Activated naive CD4-positive, alpha-beta T cell treated with anti-CD3 and anti-CD28 coated beads, Interleukin-2, amount 50 U/mL, for 72 hours (primary cell): ENCODE results near the gene BABAM1. TPM values are rescaled to one million over a fixed set of nuclear protein-coding genes. Genes with fewer than 3 reads are reported as not detected.
A peak's percentile ranks its signal among the peaks of the same experiment; 100 is the strongest.
"Not testable (repeated sequence)": the region's sequence is repeated elsewhere in the genome, so short reads cannot be mapped to it uniquely, and the experiment has no call there.

Experiments used
- ATAC-seq, 2 donors: fragments of 150-1000 bp; cut with Tn5 transposase; 2 replicates each; pipeline ENCODE4 v1.10.0; 2021; ENCODE audit warnings: mild to moderate bottlenecking in 2 of 2, moderate library complexity in 2 of 2
- DNase-seq, 2 donors: peaks; one replicate each; pipeline ENCODE4 v3.0.0; 2021 to 2022; ENCODE audit warnings: low spot score in 2 of 2
- H3K27ac Mint-ChIP-seq, 2 donors: one replicate each; pipeline ENCODE4 v1.8.0; 2022; ENCODE audit warnings: mild to moderate bottlenecking in 2 of 2, mixed read lengths in 2 of 2
- H3K36me3 Mint-ChIP-seq, 2 donors: one replicate each; pipeline ENCODE4 v1.8.0; 2022; ENCODE audit warnings: mixed read lengths in 2 of 2
- H3K9me3 Mint-ChIP-seq, 2 donors: one replicate each; pipeline ENCODE4 v1.8.0; 2022; ENCODE audit warnings: mixed read lengths in 2 of 2
- total RNA-seq, 2 donors: library from RNA; stranded (reverse); gene quantifications; one replicate each; pipeline ENCODE4 v1.2.3, GENCODE V29; 2022

BABAM1 gene
- total RNA-seq, 2 donors from 2014 or later, result 115 to 125 TPM

DNA sequence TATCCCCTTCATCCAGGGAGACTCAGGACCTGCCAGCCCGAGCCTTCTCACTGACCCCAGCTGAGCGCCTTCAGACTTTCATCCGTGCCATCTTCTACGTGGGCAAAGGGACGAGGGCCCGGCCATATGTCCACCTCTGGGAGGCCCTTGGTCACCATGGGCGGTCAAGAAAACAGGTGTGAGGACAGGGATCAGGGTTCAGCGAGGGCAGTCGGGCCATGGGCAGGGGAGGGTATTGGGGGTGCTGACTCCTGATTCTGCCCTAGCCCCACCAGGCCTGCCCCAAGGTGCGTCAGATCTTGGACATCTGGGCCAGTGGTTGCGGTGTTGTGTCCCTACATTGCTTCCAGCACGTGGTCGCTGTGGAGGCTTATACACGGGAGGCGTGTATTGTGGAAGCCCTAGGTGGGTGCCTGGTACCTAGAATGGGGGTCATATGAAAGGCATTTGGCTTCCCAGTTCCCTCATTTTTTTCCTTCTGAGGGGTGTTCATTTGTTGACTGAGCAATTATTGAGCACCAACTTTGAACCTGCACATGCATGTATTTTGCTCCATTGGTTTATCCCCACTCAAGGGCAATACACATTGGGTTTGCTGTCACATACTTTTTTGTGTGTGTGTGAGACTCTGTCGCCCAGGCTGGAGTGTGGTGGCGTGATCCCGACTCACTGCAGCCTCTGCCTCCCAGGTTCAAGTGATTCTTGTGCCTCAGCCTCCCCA is 18.3 kb downstream of the BABAM1 start:
- no peak for DNase-seq

GRCh38 chr19:17286263-17286662 is 19.0 kb downstream of the BABAM1 start:
- ATAC-seq (no peak), DNase-seq (no peak)
- no peaks in the 10 kb centered on the region for H3K9me3 Mint-ChIP-seq
- H3K27ac Mint-ChIP-seq, result no peak overlapping the region
- H3K36me3 Mint-ChIP-seq, result no peaks in the 10 kb centered on the region

More for the DNA sequence above, 18.3 kb downstream of the BABAM1 start:
- Mint-ChIP-seq H3K9me3 (no peaks in the 10 kb centered on the region), H3K27ac (no peak overlapping the region), H3K36me3 (no peaks in the 10 kb centered on the region)
- ATAC-seq, result no peak

DNA sequence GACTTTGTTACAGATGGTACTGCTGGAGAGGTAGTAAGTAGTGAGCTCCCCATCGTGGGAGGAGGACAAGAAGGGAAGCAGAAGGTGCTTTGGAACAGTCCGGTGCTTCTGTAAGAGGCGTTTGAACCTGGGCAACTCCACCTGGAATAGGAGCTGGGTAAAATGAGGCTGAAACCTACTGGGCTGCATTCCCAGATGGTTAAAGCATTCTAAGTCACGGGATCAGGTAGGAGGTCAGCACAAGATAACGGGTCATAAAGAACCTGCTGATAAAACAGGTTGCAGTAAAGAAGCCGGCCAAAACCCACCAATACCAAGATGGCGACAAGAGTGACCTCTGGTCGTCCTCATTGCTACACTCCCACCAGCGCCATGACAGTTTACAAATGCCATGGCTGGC is 19.5 kb downstream of the BABAM1 start:
- no peaks in the 10 kb centered on the region for H3K36me3 Mint-ChIP-seq
- no peak overlapping the region for H3K27ac Mint-ChIP-seq
- ATAC-seq (no peak), DNase-seq (no peak)
- no peaks in the 10 kb centered on the region for H3K9me3 Mint-ChIP-seq

GRCh38 chr19:17289489-17289888 is 22.2 kb downstream of the BABAM1 start:
- Mint-ChIP-seq H3K36me3 (no peaks in the 10 kb centered on the region), H3K27ac (no peak overlapping the region), H3K9me3 (no peaks in the 10 kb centered on the region)
- peak in 1 of 2 donors; percentile 64 for DNase-seq
- ATAC-seq, result peak in 1 of 2 donors; percentile 41

DNA sequence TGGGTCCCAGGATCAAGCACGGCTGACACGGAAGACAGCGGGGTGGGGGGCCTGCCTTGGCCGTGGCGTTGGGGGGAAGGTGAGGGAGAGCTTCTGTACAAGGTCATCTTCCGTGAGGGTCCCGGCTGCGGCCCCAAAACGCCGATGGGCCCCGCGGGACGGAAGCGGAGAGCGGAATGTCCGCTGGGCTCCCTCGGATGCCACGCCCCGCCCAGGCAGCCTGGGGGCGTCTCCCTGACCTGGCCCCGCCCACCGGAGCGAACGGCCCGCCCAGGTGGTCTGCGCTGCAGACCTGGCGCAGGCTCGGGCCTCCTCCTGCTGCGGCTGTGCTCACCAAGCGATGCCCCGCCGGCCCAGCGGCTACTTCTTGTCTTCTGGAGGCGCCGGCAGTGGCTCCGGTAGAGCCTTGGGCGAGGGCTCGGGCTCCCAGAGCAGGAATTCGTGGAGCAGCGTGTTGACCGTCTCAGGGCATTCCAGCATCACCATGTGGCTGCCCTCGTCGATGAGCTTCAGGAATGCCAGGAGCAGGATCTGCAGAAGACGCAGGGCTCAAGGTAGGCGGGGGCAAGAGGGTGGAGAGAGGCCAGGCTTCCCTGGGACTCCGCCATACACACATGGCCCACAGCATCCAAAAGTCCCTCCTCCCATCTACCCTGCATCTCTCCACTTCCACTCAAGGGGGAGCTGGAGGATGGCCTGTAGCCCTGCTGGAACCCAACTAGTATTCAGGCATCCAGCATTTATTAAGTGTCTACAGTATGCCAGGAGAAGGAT is 25.2 kb downstream of the BABAM1 start:
- peak overlapping the region; percentile 23 to 74 for H3K27ac Mint-ChIP-seq
- H3K9me3 Mint-ChIP-seq, result no peaks in the 10 kb centered on the region
- DNase-seq, result peak; percentile 83 to 92
- ATAC-seq, result peak; percentile 93 to 97
- no peaks in the 10 kb centered on the region for H3K36me3 Mint-ChIP-seq

- DNase-seq (no peak), ATAC-seq (no peak)
- Mint-ChIP-seq H3K36me3 (no peaks in the 10 kb centered on the region), H3K9me3 (no peaks in the 10 kb centered on the region), H3K27ac (no peak overlapping the region)
Measured at GRCh38 chr19:17293605-17294004, 26.4 kb downstream of the BABAM1 start.

DNA sequence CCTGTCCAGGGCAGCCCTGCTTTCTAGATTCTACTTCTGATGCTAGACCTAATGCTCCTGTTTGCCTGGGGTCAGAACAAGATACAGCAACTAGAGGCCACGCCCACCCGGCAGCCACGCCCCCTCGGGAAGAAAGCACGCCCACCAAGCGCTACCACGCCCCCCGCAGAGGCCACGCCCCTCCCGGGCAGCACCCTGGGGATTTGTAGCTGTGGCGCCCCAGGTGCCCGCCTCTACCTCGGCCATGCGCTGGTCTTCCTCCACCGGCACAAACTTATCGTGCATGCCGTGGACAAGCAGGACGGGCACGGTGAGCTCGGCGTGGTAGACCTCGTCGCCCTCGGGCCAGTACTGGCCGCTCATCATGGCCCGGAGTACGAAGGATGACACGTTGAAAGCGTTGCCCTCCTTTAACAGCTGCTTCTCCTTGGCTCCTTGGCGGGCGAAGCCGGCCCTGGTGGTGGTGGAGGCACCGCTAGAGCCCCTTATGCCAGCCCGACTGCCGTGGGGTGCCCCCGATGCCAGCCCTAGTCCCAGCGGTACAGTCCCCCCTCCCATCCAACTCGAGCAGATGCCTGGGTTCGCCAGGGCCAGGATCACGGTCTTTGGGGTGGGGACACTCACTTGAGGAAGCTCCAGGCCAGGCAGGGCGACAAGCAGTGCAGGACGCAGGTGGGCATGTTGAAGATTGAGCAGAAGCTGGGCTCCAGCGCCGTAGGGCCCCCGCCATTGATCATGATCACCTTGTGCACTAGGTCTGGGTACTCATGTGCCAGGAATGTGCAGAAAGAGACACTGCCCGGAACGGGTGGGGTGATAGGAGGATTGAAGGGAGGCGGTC is 27.0 kb downstream of the BABAM1 start:
- DNase-seq (peak in 1 of 2 donors; percentile 80), ATAC-seq (no peak)
- H3K36me3 Mint-ChIP-seq, result no peaks in the 10 kb centered on the region
- no peaks in the 10 kb centered on the region for H3K9me3 Mint-ChIP-seq
- H3K27ac Mint-ChIP-seq, result no peak overlapping the region

GRCh38 chr19:17295551-17295950 is 28.3 kb downstream of the BABAM1 start:
- not testable (repeated sequence) for H3K9me3 Mint-ChIP-seq, ATAC-seq, H3K36me3 Mint-ChIP-seq, H3K27ac Mint-ChIP-seq, DNase-seq

GRCh38 chr19:17296273-17296672 is 29.0 kb downstream of the BABAM1 start:
- no peaks in the 10 kb centered on the region for H3K36me3 Mint-ChIP-seq
- ATAC-seq, result peak in 1 of 2 donors; percentile 22
- H3K9me3 Mint-ChIP-seq, result no peaks in the 10 kb centered on the region
- no peak for DNase-seq
- no peak overlapping the region for H3K27ac Mint-ChIP-seq

DNA sequence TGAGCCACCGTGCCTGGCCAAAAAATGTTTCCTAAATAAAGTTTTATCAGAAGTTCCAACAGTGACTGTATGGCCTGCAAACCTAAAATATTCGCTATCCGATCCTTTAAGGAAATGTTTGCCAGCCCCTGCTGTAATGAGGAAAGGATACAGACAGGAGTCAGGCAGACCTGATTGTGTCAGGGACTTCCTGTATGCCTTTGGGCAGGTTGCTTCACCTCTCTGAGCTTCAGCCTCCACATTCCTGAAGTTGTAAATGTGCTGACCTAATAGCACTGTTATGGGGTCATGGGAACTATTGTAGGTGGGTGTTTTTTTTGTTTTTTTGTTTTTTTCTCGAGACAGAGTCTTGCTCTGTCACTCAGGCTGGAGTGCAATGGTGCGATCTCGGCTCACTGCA is 29.7 kb downstream of the BABAM1 start:
- Mint-ChIP-seq H3K27ac (no peak overlapping the region), H3K36me3 (no peaks in the 10 kb centered on the region), H3K9me3 (no peaks in the 10 kb centered on the region)
- no peak for ATAC-seq
- no peak for DNase-seq

GRCh38 chr19:17300992-17301619 is 33.9 kb downstream of the BABAM1 start:
- ATAC-seq (no peak), DNase-seq (no peak)
- Mint-ChIP-seq H3K9me3 (no peaks in the 10 kb centered on the region), H3K36me3 (peaks cover 0 to 1% of the 10 kb centered on the region in 2 donors), H3K27ac (peak overlapping the region in 1 of 2 donors; percentile 68)

- Mint-ChIP-seq H3K27ac (peak overlapping the region in 1 of 2 donors; percentile 16), H3K9me3 (no peaks in the 10 kb centered on the region), H3K36me3 (peaks cover 0 to 4% of the 10 kb centered on the region in 2 donors)
- no peak for ATAC-seq
- no peak for DNase-seq
Measured at GRCh38 chr19:17302391-17303166, 35.3 kb downstream of the BABAM1 start.

GRCh38 chr19:17303167-17303939 is 36.1 kb downstream of the BABAM1 start, which contains the start of gene ABHD8:
Gene ABHD8 (minus strand): TSS chr19:17303425. CDS start chr19:17301616, 1,809 bp downstream.
- H3K27ac Mint-ChIP-seq, result peak within 1 kb of the TSS; percentile 16 to 57
- no peaks in the 10 kb centered on the region for H3K9me3 Mint-ChIP-seq

DNA sequence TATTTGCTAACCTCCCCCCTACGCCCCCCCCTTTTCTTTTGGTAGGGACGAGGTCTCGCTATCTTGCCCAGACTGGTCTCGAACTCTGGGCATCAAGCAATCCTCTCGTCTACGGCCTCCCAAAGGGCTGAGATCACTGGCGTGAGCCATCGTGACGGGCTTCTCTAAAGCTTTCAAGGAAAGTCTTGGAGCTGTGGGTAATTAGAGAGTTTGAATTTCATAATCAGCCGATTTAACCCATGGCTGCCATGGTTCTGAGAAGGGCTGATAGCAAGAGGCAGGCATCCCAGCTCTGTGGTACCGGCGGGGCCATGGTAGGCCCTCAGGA is 36.7 kb downstream of the BABAM1 start:
- no peak for ATAC-seq
- no peaks in the 10 kb centered on the region for H3K9me3 Mint-ChIP-seq
- peaks cover 0 to 4% of the 10 kb centered on the region in 2 donors for H3K36me3 Mint-ChIP-seq
- peak overlapping the region; percentile 16 to 57 for H3K27ac Mint-ChIP-seq
- no peak for DNase-seq

More at GRCh38 chr19:17303167-17303939, 36.1 kb downstream of the BABAM1 start, which contains the start of gene ABHD8:
- peaks cover 0 to 4% of the 10 kb centered on the region in 2 donors for H3K36me3 Mint-ChIP-seq
- ATAC-seq (peak; percentile 72 to 79), DNase-seq (peak; percentile 96 to 98)
